Glomerular visceral epithelial cell (primary cell): ENCODE data around the gene ELN.

ENCODE experiments used
- DNase-seq: peaks from one replicate; pipeline ENCODE4 v3.0.0-alpha.2; 2016; ENCODE audit errors: extremely low spot score

The ELN gene

DNA sequence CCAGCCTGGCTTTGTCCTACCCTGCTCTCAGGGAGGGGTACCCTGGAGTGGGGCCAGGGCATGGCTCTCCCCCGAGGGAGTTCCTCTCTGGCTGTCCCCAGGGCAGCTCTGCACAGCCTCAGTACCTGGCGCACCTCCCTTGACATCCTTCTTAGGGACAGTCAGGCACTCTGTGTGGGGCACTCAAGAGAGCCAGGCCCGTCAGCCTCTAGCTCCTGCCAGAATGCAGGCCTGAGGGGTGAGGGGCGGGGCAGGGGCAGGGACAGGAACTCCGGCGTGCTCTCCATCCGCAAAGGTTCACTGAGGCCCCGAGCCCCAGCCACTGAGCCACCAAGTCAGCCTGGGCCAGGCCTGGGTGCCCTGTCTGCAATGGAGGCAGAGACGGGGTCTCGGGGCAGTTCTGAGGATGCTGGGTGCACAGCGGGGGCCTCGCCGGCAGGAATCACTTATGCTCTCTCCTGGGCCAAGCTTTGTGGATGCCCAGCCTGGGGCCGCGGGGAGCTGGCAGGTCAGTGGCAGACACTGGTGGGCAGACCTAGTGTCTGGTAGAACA, 65.8 kb downstream of the ELN start:
- no peak for DNase-seq

DNA sequence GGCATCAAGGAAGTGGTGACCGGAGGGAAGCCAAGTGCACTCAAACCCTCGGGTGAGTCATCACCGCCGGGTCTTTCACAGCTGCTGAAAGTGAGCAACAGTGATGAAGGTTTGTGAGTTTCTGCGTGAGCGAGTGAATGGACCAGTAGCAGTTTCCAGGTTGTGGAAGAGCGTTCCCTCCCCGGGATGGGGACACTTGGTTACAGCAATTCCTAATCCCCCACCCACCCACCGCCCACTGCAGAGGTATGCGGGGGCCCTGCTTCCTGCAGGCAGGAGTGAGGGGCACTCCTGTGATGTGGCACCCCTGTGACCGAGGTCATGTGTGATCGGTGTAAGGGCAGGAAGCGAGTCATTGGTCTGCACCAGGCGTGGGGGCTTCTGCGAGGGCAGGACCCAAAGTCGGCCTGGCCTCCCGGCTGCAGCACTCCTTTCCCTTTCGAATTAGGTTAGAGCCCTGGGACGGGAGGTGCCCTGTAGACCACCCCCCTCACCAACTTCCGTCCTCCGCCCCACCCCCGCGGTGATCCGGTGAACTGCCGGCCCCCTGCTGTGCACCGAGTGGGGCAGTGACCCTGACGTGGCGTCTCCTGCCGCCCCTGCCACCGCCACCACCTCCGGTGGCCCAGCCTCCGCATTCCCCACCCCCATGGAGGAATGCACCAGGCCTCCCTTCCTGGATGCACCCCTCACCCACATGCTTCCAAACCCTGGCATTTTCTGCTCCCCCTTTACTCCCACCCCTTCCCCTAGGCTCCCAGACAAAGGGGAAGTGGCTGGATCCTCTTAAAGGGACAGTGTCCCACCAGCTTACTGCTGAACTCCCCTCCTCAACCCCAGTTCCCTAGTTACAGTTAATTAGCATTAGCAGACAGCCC, 66.5 kb downstream of the ELN start:
- DNase-seq, result peak; percentile 95

DNA sequence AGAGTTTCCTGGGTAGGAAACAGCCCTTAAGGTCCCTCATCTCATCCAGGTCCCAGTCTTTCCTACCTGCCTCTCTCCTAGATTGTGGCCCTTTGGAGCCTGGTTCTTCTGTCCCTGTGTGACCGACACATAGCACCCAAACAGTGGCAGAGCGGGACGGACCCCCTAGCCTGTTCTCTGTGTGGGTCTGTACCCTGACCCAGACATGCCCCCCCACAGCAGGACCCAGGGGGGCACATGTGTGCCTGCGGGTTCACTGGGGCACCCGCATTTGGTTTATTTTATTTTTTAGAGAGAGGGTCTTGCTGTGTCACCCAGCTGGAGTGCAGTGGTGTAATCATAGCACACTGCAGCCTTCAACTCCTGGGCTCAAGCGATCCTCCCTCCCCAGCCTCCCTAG, 67.2 kb downstream of the ELN start:
- no peak for DNase-seq

DNA sequence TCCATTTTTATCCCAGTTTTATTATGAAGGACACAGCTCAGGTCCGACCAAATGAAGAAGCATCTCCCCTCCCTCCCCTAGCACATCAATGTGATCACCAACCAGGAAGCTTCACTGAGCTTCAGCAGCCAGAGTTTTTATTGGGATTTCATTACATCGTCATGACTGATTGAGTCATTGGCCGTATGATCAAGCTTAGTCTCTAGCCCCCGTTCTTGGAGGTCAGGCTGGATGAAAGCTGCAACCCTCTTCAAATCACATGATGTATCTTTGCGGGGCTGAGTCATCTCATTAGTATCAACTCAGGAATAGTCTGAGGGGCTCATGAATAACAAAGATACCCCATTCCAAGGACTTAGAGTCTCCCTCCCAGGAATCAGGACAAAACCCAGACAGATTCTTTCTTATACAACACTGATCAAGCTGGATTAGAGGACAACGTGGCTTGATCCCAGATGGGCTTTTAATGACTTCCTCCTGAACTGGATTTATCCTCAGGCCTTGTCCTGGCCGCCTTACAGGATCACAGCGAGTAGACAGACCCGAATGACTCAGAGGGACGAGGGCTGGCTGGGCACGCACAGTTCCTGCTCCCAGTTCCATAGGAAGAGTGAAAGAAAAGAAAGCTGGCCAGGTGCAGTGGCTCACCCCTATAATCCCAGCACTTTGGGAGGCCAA, 70.1 kb downstream of the ELN start:
- peak; percentile 88 for DNase-seq

DNA sequence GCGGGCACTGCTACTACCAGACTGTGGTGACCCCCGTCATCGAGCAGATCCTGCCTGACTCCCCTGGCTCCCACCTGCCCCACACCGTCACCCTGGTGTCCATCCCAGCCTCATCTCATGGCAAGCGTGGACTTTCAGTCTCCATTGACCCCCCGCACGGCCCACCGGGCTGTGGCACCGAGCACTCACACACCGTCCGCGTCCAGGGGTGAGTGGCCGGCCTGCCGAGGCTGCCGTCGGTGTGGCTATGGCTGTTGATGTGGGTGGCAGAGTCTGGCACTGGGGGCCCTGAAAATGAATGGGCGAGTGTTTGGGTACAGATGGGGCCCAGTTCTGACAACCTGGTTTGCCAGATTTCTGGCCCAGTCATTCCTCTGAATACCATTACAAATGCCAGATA, 71.1 kb downstream of the ELN start:
- DNase-seq, result no peak

DNA sequence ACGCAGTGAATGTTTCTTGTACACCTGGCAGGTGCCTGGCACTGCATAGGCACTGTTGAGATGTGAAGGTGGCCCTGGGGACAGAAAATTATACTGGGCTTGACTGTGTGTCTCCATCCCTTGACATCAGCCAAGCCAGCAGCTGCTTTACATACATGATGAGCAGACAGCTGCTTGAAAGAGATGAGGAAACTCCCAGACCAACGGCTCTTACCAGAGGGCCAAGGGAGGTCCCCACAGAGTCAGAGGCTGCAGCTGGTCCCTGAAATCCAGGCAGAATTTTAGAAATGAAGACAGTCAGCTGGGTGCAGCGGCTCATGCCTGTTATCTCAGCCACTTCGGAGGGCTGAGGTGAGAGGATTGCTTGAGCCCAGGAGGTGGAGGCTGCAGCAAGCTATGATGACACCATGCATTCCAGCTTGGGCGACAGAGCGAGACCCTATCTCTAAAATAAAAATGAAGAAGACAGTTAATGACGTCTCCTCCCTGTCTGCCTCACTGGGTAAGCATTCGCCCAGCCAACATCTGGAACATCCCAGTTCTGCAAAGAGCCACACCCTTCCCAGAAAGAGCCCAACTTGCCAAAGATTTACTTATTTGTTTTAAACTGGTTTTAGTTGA, 73.2 kb downstream of the ELN start:
- DNase-seq, result peak; percentile 74

DNA sequence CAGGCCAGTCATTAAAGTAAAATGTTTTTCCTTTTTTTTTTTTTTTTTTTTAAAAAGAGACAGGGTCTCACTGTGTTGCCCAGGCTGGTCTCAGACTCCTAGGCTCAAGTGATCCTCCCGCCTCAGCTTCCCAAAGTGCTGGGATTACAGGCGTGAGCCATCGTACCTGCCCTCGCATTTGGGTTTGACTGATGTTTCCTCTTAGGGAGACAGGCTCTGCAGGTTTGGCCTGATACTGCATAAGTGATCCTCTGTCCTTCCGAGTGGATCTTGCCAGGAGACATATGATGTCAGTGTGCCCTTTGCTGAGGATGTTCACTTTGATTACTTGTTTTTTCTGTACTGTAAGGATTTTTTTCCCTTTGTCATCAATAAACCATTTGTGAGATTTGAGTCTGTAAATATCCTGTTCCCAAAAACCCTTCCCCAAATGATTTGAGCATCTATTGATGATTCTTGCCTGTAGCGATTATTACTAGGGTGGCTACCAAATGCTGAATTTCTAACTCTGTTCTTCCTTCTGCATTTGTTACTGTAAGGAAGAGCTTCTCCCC, 75.3 kb downstream of the ELN start:
- no peak for DNase-seq

DNA sequence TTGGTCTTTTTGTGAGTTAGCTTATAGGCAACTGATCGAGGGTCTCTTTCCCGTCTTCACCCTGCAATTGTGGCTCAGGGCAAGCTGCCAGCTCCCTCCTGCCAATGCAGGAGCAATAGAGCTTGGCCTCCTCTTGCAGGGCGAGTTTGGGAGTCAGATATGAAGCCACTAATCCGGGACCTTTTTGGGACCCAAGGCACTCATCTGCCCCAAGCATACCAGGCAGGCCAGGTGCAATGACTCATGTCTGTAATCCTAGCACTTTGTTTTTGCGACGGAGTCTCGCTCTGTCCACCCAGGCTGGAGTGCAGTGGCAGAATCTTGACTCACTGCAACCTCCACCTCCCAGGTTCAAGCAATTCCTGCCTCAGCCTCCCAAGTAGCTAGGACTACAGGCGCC, 76.7 kb downstream of the ELN start:
- DNase-seq, result peak; percentile 89

DNA sequence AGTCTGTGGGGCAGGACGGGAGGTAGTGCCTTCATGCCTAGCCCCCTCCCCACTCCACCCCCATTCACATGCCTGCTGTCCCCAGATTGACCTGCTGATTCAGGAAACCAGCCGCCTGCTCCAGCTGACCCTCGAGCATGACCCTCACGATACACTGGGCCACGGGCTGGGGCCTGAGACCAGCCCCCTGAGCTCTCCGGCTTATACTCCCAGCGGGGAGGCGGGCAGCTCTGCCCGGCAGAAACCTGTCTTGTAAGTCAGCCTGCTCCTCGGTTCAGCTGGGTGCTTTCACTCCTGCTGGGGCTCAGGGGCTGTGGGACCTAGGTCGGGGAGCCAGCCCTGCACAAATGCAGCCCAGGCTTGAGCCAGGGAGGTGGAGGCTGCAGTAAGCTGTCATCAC, 78.0 kb downstream of the ELN start:
- DNase-seq, result no peak

DNA sequence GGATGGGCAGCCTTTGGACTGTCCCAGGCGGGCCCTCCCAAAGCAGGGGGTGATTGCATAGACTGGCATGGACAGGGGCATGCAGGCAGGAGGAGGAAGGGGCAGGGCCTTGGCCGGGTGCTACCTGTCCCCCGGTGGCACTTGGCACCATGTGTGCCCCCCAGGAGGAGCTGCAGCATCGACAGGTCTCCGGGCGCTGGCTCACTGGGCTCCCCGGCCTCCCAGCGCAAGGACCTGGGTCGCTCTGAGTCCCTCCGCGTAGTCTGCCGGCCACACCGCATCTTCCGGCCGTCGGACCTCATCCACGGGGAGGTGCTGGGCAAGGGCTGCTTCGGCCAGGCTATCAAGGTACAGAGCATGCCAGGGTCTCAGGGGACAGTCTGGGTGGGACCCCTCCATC, 78.9 kb downstream of the ELN start:
- no peak for DNase-seq

DNA sequence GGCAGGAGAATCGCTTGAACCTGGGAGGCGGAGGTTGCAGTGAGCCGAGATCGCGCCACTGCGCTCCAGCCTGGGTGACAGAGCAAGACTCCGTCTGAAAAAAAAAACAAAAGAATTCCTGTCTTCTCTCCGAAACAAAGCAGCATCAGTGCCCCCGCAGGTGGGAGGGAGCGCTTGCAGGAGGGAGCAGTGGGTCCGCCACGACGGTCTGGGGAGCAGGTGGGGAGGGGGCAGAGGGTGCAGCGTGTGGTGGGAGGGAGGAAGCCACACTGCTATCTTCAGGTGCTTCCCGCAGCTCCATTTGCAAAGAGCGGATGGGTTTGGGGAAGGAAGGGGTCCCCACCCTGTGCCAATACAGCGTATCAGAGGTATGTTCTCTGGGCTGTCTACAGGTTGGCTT, 87.4 kb downstream of the ELN start:
- no peak for DNase-seq

DNA sequence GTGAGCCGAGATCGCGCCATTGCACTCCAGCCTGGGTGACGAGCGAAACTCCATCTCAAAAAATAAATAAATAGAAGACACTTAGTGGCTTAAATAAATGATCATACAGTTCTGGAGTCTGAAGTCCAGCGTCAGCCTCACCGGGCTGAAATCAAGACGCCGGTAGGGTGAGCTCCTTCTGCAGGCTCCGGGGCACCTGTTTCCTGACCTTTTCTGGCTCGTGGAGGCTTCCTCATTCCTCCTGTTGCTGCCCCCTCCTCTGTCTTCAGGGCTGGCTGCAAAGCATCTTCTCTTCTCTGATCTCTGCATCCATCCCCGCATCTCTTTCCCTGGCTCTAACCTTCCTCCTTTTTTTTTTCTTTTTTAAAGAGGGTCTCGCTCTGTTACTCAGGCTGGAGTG, 88.4 kb downstream of the ELN start:
- no peak for DNase-seq
